HUES6 (cell line): ENCODE data around the gene ROR2.

Experiments
- H3K27ac ChIP-seq: 2 replicates; pipeline ENCODE4 v1.7.0; 2013; ENCODE audit warnings: low read depth, mild to moderate bottlenecking, low read length, inconsistent platforms
- H3K27me3 ChIP-seq: 2 replicates; pipeline ENCODE4 v1.6.1; 2013; ENCODE audit warnings: low read length; ENCODE audit not compliant: control insufficient read depth, insufficient read depth
- H3K36me3 ChIP-seq: 2 replicates; pipeline ENCODE4 v1.6.1; 2013; ENCODE audit warnings: low read length; ENCODE audit not compliant: control insufficient read depth, insufficient read depth
- H3K4me1 ChIP-seq: 2 replicates; pipeline ENCODE4 v1.6.1; 2013; ENCODE audit warnings: low read length; ENCODE audit not compliant: control insufficient read depth, insufficient read depth
- H3K4me3 ChIP-seq: 2 replicates; pipeline ENCODE4 v1.5.1; 2013; ENCODE audit warnings: low read depth, low read length
- H3K9ac ChIP-seq: one replicate; pipeline ENCODE4 v1.6.1; 2013; ENCODE audit warnings: mild to moderate bottlenecking, low read length
- H3K9me3 ChIP-seq: 2 replicates; pipeline ENCODE4 v1.6.1; 2013; ENCODE audit warnings: low read depth, low read length; ENCODE audit not compliant: control insufficient read depth, insufficient read depth

ROR2 gene

DNA sequence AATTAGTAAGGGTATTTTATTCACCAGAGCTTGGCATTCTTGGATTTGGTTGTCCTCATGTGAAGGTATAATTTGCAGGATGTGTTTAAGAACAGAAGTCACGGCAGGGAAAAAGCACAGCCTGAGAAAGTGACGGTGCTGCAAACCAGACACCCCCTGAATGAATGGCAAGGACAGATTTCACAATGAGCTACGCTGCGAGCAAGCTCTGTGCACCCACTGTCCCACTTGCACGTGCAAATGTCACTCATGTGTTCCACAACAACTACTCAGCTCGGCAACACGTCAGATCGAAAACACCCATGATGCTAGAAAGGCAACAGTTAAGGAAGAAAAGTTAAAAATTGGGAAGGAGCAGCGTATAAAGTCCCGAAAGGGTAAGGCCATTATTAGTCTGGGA lies 168.9 kb downstream of the ROR2 start:
- Histone ChIP-seq H3K4me1 (peaks cover 13% of the 10 kb centered on the region), H3K27me3 (no peaks in the 10 kb centered on the region), H3K27ac (no peak overlapping the region), H3K9me3 (peaks cover 6% of the 10 kb centered on the region), H3K4me3 (no peak overlapping the region), H3K36me3 (no peaks in the 10 kb centered on the region; the same call in 1 of the 2 replicates), H3K9ac (no peak overlapping the region)

GRCh38 chr9:91778031-91778430 lies 172.0 kb downstream of the ROR2 start:
- H3K36me3 ChIP-seq, result no peaks in the 10 kb centered on the region; the same call in 1 of the 2 replicates
- no peak overlapping the region for H3K9ac ChIP-seq
- no peak overlapping the region for H3K4me3 ChIP-seq
- no peaks in the 10 kb centered on the region for H3K27me3 ChIP-seq
- H3K9me3 ChIP-seq, result peaks cover 4% of the 10 kb centered on the region
- peaks cover 24% of the 10 kb centered on the region for H3K4me1 ChIP-seq
- no peak overlapping the region for H3K27ac ChIP-seq

DNA sequence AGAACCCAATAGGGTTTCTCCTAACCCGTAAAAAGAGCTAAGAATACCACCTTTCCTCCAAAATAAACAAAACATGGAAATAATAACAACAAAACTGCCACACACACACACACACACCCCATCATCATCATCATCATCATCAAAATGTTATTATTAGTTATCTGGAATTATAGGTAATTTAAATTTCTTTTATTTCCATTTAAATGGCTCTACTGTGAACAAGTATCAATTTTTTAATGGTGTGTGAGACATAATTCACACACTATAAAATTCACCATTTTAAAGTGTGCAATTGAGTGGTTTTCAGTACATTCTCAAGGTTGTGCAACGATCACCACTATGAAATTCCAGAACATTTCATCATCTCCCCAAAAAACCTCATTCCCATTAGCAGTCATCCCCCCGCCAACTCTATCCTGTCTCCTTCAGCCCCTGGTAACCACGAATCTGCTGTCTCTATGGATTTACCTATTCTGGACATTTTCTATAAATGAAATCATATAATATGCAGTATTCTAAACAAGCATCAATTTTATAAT lies 172.7 kb downstream of the ROR2 start:
- Histone ChIP-seq H3K9me3 (no peaks in the 10 kb centered on the region), H3K27me3 (no peaks in the 10 kb centered on the region), H3K36me3 (no peaks in the 10 kb centered on the region), H3K9ac (no peak overlapping the region), H3K4me1 (peaks cover 27% of the 10 kb centered on the region), H3K4me3 (no peak overlapping the region), H3K27ac (no peak overlapping the region)

DNA sequence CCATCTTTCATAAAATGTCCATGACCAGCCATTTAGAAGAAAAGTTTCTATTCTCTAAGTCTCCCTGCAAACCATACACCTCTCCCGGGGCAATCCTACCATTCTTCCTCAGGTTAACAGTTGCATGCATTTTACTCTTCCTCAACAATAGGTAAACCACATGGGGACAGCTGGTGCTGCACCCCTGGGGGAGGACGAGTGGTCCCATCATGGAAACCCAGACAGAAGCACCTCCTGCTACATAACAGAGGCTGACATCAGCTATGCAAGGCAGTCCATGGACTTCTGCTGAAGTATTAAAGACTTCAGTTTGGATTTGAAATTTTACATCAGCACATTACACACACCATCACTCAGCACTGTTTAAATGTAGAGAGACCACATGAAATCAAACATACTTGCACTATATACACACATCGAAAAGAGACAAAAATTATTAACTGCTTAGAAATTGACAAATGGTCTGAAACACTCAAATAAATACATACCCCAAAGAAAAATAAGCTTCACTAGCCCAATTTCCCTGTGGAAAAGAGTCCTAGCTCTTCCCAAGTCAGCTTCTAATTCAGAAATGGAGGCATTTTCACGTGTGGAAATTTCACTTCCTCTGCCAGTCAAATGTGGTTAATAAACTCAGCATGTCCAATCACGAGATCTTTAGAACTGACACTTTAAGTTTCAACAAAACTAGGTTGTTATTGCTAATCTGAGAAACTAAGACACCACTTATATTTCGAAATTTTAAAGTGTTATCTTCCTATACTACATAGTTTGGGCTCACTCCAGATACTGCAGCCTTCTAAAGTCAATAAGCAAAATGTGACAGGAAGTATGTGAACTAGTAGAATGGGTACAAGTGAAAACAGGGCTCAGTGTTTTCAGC lies 173.4 kb downstream of the ROR2 start:
- peaks cover 22% of the 10 kb centered on the region for H3K4me1 ChIP-seq
- H3K27me3 ChIP-seq, result no peaks in the 10 kb centered on the region
- H3K36me3 ChIP-seq, result no peaks in the 10 kb centered on the region
- H3K9ac ChIP-seq, result no peak overlapping the region
- no peak overlapping the region for H3K4me3 ChIP-seq
- no peaks in the 10 kb centered on the region for H3K9me3 ChIP-seq
- no peak overlapping the region for H3K27ac ChIP-seq

DNA sequence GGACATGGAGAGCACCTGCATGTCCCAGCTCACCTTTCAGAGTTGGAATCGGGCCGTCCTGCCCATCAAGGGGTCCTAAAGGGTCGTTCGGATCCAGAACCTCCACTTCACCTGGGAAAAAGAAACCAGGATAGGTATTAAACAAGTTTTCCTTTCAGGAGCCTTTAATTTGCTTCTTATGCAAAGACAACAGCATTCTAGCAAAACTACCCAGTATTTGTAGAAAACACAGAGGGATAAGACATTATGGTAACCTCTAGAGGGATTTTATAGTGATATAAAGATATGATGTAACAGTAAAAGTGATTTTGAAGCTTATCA lies 174.4 kb downstream of the ROR2 start:
- Histone ChIP-seq H3K9me3 (no peaks in the 10 kb centered on the region), H3K4me1 (peaks cover 22% of the 10 kb centered on the region), H3K36me3 (no peaks in the 10 kb centered on the region), H3K4me3 (no peak overlapping the region), H3K27ac (no peak overlapping the region), H3K27me3 (no peaks in the 10 kb centered on the region), H3K9ac (no peak overlapping the region)

DNA sequence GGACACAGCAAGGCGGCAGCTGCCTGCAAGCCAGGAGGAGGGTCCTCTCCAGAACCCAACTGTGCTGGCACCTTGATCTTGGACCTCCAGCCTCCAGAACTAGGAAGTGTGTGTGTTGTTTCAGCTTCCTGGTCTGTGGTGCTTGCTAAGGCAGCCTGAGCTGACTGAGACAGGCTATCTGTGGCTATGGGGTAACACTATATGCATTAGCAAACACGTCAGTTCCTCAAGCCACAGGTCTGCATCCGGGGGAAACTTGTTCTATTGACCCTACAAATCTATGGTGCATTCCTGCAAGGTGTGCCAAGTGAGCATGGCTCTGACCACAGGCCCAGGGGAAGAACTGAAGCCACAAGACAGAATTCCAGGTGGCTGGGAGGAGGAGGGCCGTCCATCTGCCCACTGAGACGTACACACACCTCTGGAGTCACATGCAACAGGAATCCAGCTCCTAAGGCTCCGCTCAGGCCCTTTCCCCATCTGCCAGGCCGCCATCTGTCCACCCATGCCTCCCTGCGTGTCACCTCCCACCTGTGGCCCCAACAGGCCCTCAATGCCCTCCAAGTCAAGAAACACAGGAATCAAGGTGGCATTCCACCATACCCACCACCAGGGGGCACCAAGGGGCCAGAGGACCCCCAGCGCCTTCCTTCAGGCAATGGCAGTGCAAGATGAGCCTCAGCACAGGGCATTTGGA lies 174.9 kb downstream of the ROR2 start:
- Histone ChIP-seq H3K27me3 (no peaks in the 10 kb centered on the region), H3K27ac (no peak overlapping the region), H3K9me3 (no peaks in the 10 kb centered on the region), H3K9ac (no peak overlapping the region), H3K4me1 (peaks cover 28% of the 10 kb centered on the region; the same call in 1 of the 2 replicates), H3K36me3 (no peaks in the 10 kb centered on the region), H3K4me3 (no peak overlapping the region)

DNA sequence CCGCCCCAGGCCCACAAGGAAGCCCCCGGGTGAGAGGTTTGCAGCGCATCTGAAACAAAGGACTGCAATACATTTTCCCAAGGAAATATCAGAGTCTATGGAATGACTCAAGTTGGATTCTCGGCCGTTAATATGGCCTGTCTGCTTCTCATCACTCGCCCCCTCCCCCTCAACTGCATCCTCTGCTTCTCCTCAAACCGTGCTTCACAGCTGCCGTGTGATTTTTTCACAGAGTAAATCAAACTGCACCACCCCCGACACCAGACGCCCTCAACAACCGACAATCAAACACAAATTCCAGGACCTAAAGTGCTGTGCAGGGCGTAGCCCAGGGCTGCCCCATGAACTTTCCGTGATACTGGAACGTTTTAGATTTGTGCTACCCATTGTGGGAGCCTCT lies 176.9 kb downstream of the ROR2 start:
- H3K27ac ChIP-seq, result no peak overlapping the region
- H3K9ac ChIP-seq, result no peak overlapping the region
- no peaks in the 10 kb centered on the region for H3K27me3 ChIP-seq
- H3K36me3 ChIP-seq, result no peaks in the 10 kb centered on the region
- H3K4me3 ChIP-seq, result no peak overlapping the region
- no peaks in the 10 kb centered on the region for H3K9me3 ChIP-seq
- H3K4me1 ChIP-seq, result peaks cover 30% of the 10 kb centered on the region; the same call in 1 of the 2 replicates

- H3K36me3 ChIP-seq, result no peaks in the 10 kb centered on the region
- H3K9ac ChIP-seq, result no peak overlapping the region
- peaks cover 30% of the 10 kb centered on the region; the same call in 1 of the 2 replicates for H3K4me1 ChIP-seq
- H3K9me3 ChIP-seq, result no peaks in the 10 kb centered on the region
- H3K27ac ChIP-seq, result no peak overlapping the region
- no peak overlapping the region for H3K4me3 ChIP-seq
- H3K27me3 ChIP-seq, result no peaks in the 10 kb centered on the region
These were observed 178.2 kb downstream of the ROR2 start for GRCh38 chr9:91771864-91772263.

- Histone ChIP-seq H3K36me3 (no peaks in the 10 kb centered on the region), H3K27me3 (no peaks in the 10 kb centered on the region), H3K9ac (no peak overlapping the region), H3K27ac (no peak overlapping the region), H3K4me3 (no peak overlapping the region), H3K9me3 (no peaks in the 10 kb centered on the region), H3K4me1 (peaks cover 25% of the 10 kb centered on the region; the same call in 1 of the 2 replicates)
These were observed 179.0 kb downstream of the ROR2 start for GRCh38 chr9:91771027-91771426.

- H3K9me3 ChIP-seq, result peaks cover 4% of the 10 kb centered on the region; the same call in 1 of the 2 replicates
- no peaks in the 10 kb centered on the region for H3K27me3 ChIP-seq
- no peaks in the 10 kb centered on the region for H3K36me3 ChIP-seq
- no peak overlapping the region for H3K9ac ChIP-seq
- no peak overlapping the region for H3K4me3 ChIP-seq
- no peak overlapping the region for H3K27ac ChIP-seq
- H3K4me1 ChIP-seq, result peaks cover 25% of the 10 kb centered on the region; the same call in 1 of the 2 replicates
These were observed 179.8 kb downstream of the ROR2 start for GRCh38 chr9:91770229-91770628.
